RWPE2 (cell line): ENCODE data around the gene RTL9.
"Not testable (repeated sequence)": the region's sequence is repeated elsewhere in the genome, so short reads cannot be mapped to it uniquely, and the experiment has no call there.

Experiments
- ATAC-seq: fragments of 200-7000 bp; cut with Tn5 transposase; 3 replicates; pipeline ENCODE4 v1.9.1; 2021; ENCODE audit warnings: low read depth
- DNase-seq: peaks from one replicate; pipeline ENCODE4 v3.0.0-alpha.2; 2020; ENCODE audit warnings: low spot score
- H3K27ac ChIP-seq: fragments of 450-650 bp; 2 replicates; pipeline ENCODE4 v1.5.1; 2017; ENCODE audit warnings: mild to moderate bottlenecking; ENCODE audit not compliant: poor library complexity, severe bottlenecking
- H3K27me3 ChIP-seq: fragments of 250-450 bp; sonication (Bioruptor Pico); 2 replicates; pipeline ENCODE4 v1.5.1; 2021; ENCODE audit warnings: mild to moderate bottlenecking, moderate library complexity; ENCODE audit not compliant: insufficient read depth, poor library complexity, severe bottlenecking
- H3K36me3 ChIP-seq: fragments of 250-450 bp; sonication (Bioruptor Pico); 2 replicates; pipeline ENCODE4 v1.5.1; 2020; ENCODE audit warnings: low read depth, mild to moderate bottlenecking, moderate library complexity
- H3K4me1 ChIP-seq: fragments of 250-450 bp; sonication (Bioruptor Pico); 2 replicates; pipeline ENCODE4 v1.5.1; 2021; ENCODE audit warnings: mild to moderate bottlenecking, moderate library complexity; ENCODE audit not compliant: insufficient read depth, poor library complexity, severe bottlenecking
- H3K4me3 ChIP-seq: fragments of 250-450 bp; sonication (Bioruptor Pico); 2 replicates; pipeline ENCODE4 v1.5.1; 2021; ENCODE audit warnings: mild to moderate bottlenecking, moderate library complexity; ENCODE audit not compliant: severe bottlenecking
- H3K9me3 ChIP-seq: fragments of 250-450 bp; sonication (Bioruptor Pico); 2 replicates; pipeline ENCODE4 v1.5.1; 2021; ENCODE audit warnings: mild to moderate bottlenecking, moderate library complexity; ENCODE audit not compliant: severe bottlenecking
- TF ChIP-seq, protein P1 (sequence below): fragments of 450-650 bp; IDR thresholded peaks from one replicate; pipeline ENCODE4 v1.5.1; 2017; ENCODE audit warnings: mild to moderate bottlenecking, moderate library complexity; ENCODE audit not compliant: poor library complexity, severe bottlenecking

RTL9 gene

DNA sequence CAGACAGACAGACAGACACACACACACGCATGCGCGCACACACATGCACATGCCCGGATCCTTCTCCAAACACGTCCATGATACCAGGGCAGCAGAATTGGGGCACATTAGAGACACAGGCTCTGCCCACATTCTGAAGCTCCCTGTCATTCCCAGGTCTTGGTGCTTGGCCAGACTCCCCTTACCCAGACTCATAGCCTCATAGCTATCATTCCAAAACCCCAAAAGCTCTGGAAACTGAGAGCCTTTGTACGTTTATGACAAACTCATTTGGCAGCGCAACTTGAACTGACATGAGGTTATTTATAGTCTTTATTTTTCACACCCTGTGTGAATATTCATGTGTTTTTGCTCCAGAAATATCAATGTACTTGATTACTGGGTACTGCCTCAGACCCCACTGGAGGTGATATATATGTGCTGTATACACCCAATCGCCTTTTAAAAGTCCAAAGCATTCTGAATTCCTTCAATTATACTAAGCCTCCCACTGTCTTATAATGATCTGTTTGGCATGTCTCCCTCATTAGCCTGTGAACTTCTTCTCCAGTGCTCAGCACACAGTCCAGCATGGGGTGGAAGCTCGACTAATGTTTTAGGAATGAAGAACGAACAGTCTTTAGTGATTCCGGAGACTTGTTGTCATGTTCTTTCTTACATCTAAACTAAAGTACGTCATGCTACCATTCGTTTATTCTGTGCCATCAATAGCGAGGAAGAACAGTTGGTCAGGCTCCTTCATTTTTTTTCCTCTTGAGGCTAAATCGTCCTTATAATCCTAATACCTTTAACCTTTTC lies 45.0 kb downstream of the RTL9 start:
- Histone ChIP-seq H3K27me3 (no peaks in the 10 kb centered on the region), H3K4me3 (no peak overlapping the region), H3K27ac (peak overlapping the region; percentile 50), H3K36me3 (no peaks in the 10 kb centered on the region), H3K9me3 (no peaks in the 10 kb centered on the region), H3K4me1 (peaks cover 25% of the 10 kb centered on the region)
- TF ChIP-seq, protein P1, sequence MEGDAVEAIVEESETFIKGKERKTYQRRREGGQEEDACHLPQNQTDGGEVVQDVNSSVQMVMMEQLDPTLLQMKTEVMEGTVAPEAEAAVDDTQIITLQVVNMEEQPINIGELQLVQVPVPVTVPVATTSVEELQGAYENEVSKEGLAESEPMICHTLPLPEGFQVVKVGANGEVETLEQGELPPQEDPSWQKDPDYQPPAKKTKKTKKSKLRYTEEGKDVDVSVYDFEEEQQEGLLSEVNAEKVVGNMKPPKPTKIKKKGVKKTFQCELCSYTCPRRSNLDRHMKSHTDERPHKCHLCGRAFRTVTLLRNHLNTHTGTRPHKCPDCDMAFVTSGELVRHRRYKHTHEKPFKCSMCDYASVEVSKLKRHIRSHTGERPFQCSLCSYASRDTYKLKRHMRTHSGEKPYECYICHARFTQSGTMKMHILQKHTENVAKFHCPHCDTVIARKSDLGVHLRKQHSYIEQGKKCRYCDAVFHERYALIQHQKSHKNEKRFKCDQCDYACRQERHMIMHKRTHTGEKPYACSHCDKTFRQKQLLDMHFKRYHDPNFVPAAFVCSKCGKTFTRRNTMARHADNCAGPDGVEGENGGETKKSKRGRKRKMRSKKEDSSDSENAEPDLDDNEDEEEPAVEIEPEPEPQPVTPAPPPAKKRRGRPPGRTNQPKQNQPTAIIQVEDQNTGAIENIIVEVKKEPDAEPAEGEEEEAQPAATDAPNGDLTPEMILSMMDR: no peak
- no peak for DNase-seq
- no peak for ATAC-seq

DNA sequence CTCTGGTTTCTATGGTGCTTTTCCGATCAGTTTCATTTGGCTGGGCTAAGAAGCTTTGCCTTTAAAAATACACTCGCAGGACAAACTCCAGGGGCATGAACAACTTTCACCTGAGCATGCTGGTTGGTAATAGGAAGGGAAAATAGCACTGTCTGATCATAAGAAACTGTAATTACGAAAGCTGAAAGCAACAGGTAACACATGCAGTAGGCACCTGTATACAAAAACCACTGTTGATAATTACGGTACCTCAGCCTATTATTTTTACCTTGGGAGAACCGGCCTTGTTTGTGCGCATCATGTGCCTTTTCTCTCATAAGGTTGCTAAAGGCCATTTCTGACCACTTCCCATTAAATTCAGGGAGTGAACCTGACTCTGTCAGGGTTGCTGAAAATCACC lies 45.7 kb downstream of the RTL9 start:
- Histone ChIP-seq H3K27ac (no peak overlapping the region), H3K4me3 (no peak overlapping the region), H3K27me3 (no peaks in the 10 kb centered on the region), H3K4me1 (peaks cover 25% of the 10 kb centered on the region), H3K9me3 (no peaks in the 10 kb centered on the region), H3K36me3 (no peaks in the 10 kb centered on the region)
- DNase-seq: no peak
- ATAC-seq: no peak
- TF ChIP-seq, protein P1: no peak

GRCh38 chrX:110406250-110406649 lies 47.6 kb downstream of the RTL9 start:
- not testable (repeated sequence) for H3K4me3 ChIP-seq, H3K36me3 ChIP-seq, H3K27ac ChIP-seq, ATAC-seq, H3K27me3 ChIP-seq, H3K9me3 ChIP-seq, DNase-seq
- H3K4me1 ChIP-seq: peaks cover 32% of the 10 kb centered on the region

- DNase-seq (no peak), ATAC-seq (no peak)
- no peaks in the 10 kb centered on the region for H3K9me3 ChIP-seq
- no peaks in the 10 kb centered on the region for H3K36me3 ChIP-seq
- H3K4me3 ChIP-seq: no peak overlapping the region
- H3K27ac ChIP-seq: no peak overlapping the region
- H3K4me1 ChIP-seq: peaks cover 32% of the 10 kb centered on the region
- H3K27me3 ChIP-seq: no peaks in the 10 kb centered on the region
- TF ChIP-seq, protein P1: no peak
These were observed 48.2 kb downstream of the RTL9 start for GRCh38 chrX:110406822-110407221.

- ATAC-seq (peak; percentile 59), DNase-seq (no peak)
- Histone ChIP-seq H3K27ac (no peak overlapping the region), H3K9me3 (no peaks in the 10 kb centered on the region), H3K4me3 (no peak overlapping the region), H3K4me1 (peaks cover 24% of the 10 kb centered on the region), H3K27me3 (no peaks in the 10 kb centered on the region), H3K36me3 (no peaks in the 10 kb centered on the region)
- TF ChIP-seq, protein P1: peak; percentile 68
These were observed 49.4 kb downstream of the RTL9 start for GRCh38 chrX:110407910-110408545.
